Measurements from ENCODE around the gene CNN2. TPM values are rescaled to one million over a fixed set of nuclear protein-coding genes. Genes with fewer than 3 reads are reported as not detected.

Gene CNN2
- total RNA-seq (100 to 1,000 TPM; 307 to 318 TPM), total RNA-seq (20.1 to 535 (median 205) reads per million in 172 experiments)
- polyA plus RNA-seq (2013, experiment 1 of 2): 347 TPM
- 390 TPM for polyA plus RNA-seq (2013, experiment 2 of 2)

DNA sequence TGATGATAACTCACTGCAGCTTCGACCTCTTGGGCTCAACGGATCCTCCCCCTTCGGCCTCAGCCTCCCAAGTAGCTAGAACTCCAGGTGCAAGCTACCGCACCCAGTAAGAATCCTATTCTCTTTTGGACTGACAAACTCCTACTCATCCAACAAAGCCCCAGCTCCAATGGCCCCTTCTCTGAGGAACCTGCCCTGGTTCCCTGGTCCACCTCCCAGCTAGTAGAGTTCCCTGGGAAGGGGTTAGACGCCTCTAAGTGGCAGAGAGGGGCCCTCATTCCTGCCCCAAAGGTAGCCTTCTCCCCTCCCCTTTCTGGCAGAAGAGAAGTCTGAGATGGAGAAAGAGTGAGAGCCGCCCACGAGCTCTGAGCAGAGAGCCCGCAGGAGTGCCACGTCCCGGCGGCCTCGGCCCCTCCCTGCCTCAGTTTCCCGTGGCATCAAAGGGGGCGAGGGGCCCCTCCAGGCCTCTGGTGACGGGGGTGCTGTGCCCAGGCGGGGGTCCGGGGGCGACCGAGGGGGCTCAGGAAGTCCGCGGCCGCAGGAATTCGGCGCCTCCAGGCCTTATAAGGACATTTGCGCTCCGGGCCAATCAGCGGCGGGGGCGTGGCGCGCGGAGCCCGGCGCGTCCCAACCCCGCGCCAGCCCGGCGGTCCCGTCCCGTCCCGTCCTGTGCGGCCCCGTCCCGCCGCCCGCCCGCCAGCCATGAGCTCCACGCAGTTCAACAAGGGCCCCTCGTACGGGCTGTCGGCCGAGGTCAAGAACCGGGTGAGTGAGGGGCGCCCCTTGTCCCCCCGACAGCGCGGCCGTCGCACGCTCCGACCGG, at the start of gene CNN2:
CNN2 (plus strand) TSS at position 649 of the 823 bp plus-strand sequence; CDS start at position 703, 54 bp downstream.
- peak in 11 of 14 experiments; percentile 47 to 83 (median 66) for DNase-seq
- ATAC-seq (ENCODE audit: poor library complexity): peak; percentile 16
- H3K4me3 Mint-ChIP-seq: peak within 1 kb of the TSS; percentile 99
- intact Hi-C loops (cut with DNase I, micrococcal nuclease): loop anchor here in 1 of 2 experiments (10.0 kb wide), 1 partner anchor 219 kb away; the partner anchor contains the start of genes ATP5F1D and MIDN
- Histone ChIP-seq H3K27me3 (ENCODE audit: control insufficient read depth in 1 of 2, insufficient read depth in 2 of 2, low read length in 2 of 2) (no peaks in the 10 kb centered on the region), H3K4me1 (ENCODE audit: insufficient read depth, low read length) (peaks cover 50% of the 10 kb centered on the region), H3K27ac (ENCODE audit: low read depth in 1 of 2, low read length in 2 of 2) (peak within 1 kb of the TSS; percentile 73 to 85), H3K36me3 (ENCODE audit: insufficient read depth, low read length) (peaks cover 12% of the 10 kb centered on the region), H3K9me3 (ENCODE audit: control insufficient read depth in 1 of 2, insufficient read depth in 1 of 2, low read length in 2 of 2) (no peaks in the 10 kb centered on the region), H3K4me3 (ENCODE audit: low read length) (peak within 1 kb of the TSS; percentile 99)
- POLR2A ChIA-PET: interaction anchor here (0.5 to 10.0 kb wide), 13 partner anchors 12 to 249 kb away, joined by 3 to 203 read pairs (median 6); partner anchors contain the start of genes ABCA7, ARHGAP45, CIRBP and FAM174C
- peak within 1 kb of the TSS; percentile 93 for H3K27ac Mint-ChIP-seq
- CTCF ChIA-PET: interaction anchor here (0.9 to 2.1 kb wide), 4 partner anchors 40 to 218 kb away, joined by 3 to 6 read pairs (median 4); no protein-coding TSS in a partner anchor
- peaks cover 6% of the 10 kb centered on the region for H3K27me3 Mint-ChIP-seq
- TF ChIP-seq, protein P1, sequence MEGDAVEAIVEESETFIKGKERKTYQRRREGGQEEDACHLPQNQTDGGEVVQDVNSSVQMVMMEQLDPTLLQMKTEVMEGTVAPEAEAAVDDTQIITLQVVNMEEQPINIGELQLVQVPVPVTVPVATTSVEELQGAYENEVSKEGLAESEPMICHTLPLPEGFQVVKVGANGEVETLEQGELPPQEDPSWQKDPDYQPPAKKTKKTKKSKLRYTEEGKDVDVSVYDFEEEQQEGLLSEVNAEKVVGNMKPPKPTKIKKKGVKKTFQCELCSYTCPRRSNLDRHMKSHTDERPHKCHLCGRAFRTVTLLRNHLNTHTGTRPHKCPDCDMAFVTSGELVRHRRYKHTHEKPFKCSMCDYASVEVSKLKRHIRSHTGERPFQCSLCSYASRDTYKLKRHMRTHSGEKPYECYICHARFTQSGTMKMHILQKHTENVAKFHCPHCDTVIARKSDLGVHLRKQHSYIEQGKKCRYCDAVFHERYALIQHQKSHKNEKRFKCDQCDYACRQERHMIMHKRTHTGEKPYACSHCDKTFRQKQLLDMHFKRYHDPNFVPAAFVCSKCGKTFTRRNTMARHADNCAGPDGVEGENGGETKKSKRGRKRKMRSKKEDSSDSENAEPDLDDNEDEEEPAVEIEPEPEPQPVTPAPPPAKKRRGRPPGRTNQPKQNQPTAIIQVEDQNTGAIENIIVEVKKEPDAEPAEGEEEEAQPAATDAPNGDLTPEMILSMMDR (IDR thresholded peaks at IDR 0.05): no peak
- peaks cover 27% of the 10 kb centered on the region for H3K4me1 Mint-ChIP-seq (ENCODE audit: low read depth)
- H3K9me3 Mint-ChIP-seq: no peaks in the 10 kb centered on the region
- peaks cover 35% of the 10 kb centered on the region for H3K36me3 Mint-ChIP-seq (ENCODE audit: low read depth)

DNA sequence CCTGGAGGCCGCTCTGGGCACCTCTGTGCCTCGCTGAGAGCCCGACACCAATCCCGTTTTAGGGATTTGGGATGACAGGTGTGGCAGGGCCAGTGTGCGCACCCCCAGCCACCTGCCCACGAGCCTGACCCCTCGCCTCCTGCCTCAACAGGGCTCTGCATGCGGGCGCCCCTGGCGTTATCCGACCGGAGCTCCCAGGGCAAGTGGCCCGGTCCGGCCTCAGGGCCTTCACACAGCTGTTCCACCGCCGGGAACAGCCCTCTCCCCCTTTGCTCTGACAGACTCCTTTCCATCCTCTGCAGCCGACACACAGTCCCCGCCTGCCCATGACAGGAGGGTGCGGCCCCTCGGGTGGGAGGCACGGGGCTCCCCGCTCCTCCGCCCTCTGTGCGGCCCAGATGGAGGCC, 49.3 kb upstream of the CNN2 start:
- CTCF ChIA-PET: no interaction called here
- ATAC-seq (ENCODE audit: poor library complexity) (no peak), DNase-seq (no peak)
- H3K27me3 ChIP-seq (ENCODE audit: control insufficient read depth in 1 of 2, insufficient read depth in 2 of 2, low read length in 2 of 2): no peaks in the 10 kb centered on the region
- peaks cover 3% of the 10 kb centered on the region for H3K36me3 ChIP-seq (ENCODE audit: insufficient read depth, low read length)
- H3K9me3 ChIP-seq (ENCODE audit: control insufficient read depth in 1 of 2, insufficient read depth in 1 of 2, low read length in 2 of 2): no peaks in the 10 kb centered on the region
- H3K27ac ChIP-seq (ENCODE audit: low read depth in 1 of 2, low read length in 2 of 2): no peak overlapping the region
- TF ChIP-seq, protein P1 (IDR thresholded peaks at IDR 0.05): no peak
- Mint-ChIP-seq H3K9me3 (no peaks in the 10 kb centered on the region), H3K27ac (no peak overlapping the region), H3K36me3 (ENCODE audit: low read depth) (peaks cover 7% of the 10 kb centered on the region), H3K4me3 (no peak overlapping the region), H3K27me3 (no peaks in the 10 kb centered on the region), H3K4me1 (ENCODE audit: low read depth) (no peaks in the 10 kb centered on the region)
- no peak overlapping the region for H3K4me3 ChIP-seq (ENCODE audit: low read length)
- POLR2A ChIA-PET: interaction anchor here (0.6 kb wide), 1 partner anchor 50 kb away, joined by 3 read pairs; no protein-coding TSS in a partner anchor
- no peaks in the 10 kb centered on the region for H3K4me1 ChIP-seq (ENCODE audit: insufficient read depth, low read length)
- intact Hi-C loops (cut with DNase I, micrococcal nuclease): no loop called here

DNA sequence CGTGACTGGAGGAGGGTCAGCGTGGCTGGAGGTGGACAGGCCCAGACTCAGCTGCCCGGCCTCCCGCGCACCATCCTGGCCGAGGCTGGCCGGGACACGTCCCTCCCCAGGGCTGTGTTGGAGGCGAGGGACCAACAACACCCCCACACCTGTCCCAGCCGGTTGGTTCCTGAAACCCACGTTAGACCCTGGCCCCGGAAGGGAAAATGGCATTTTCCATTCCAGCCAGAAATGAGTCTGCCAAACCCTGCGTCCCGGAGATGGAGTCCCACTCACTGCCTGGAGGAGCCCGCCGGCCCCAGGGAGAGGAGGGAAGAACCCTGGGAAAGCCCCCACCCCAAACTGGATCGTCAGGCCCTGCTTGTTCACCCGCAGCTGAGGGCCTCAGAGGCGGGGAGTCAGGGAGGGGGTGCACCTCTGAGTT, 47.1 kb upstream of the CNN2 start:
- H3K9me3 Mint-ChIP-seq: no peaks in the 10 kb centered on the region
- CTCF ChIA-PET: no interaction called here

More for the DNA sequence above, 47.1 kb upstream of the CNN2 start:
- H3K27ac ChIP-seq (ENCODE audit: low read depth in 1 of 2, low read length in 2 of 2): no peak overlapping the region
- Mint-ChIP-seq H3K27ac (no peak overlapping the region), H3K36me3 (ENCODE audit: low read depth) (peaks cover 2% of the 10 kb centered on the region), H3K4me1 (ENCODE audit: low read depth) (peaks cover 3% of the 10 kb centered on the region), H3K27me3 (no peaks in the 10 kb centered on the region), H3K4me3 (no peak overlapping the region)
- ATAC-seq (ENCODE audit: poor library complexity): no peak
- H3K9me3 ChIP-seq (ENCODE audit: control insufficient read depth in 1 of 2, insufficient read depth in 1 of 2, low read length in 2 of 2): no peaks in the 10 kb centered on the region
- TF ChIP-seq, protein P1 (IDR thresholded peaks at IDR 0.05): no peak
- intact Hi-C loops (cut with DNase I, micrococcal nuclease): no loop called here
- H3K27me3 ChIP-seq (ENCODE audit: control insufficient read depth in 1 of 2, insufficient read depth in 2 of 2, low read length in 2 of 2): no peaks in the 10 kb centered on the region
- H3K4me3 ChIP-seq (ENCODE audit: low read length): no peak overlapping the region
- peaks cover 18% of the 10 kb centered on the region for H3K4me1 ChIP-seq (ENCODE audit: insufficient read depth, low read length)
- H3K36me3 ChIP-seq (ENCODE audit: insufficient read depth, low read length): no peaks in the 10 kb centered on the region
- POLR2A ChIA-PET: no interaction called here
- DNase-seq: no peak
